ENCODE data around the gene CHD9. TPM values are rescaled to one million over a fixed set of nuclear protein-coding genes. Genes with fewer than 3 reads are reported as not detected.
"Not testable (repeated sequence)": the region's sequence is repeated elsewhere in the genome, so short reads cannot be mapped to it uniquely, and the experiment has no call there.

The CHD9 gene
- total RNA-seq, 1 experiment from 2014 or later, result 25.4 TPM

DNA sequence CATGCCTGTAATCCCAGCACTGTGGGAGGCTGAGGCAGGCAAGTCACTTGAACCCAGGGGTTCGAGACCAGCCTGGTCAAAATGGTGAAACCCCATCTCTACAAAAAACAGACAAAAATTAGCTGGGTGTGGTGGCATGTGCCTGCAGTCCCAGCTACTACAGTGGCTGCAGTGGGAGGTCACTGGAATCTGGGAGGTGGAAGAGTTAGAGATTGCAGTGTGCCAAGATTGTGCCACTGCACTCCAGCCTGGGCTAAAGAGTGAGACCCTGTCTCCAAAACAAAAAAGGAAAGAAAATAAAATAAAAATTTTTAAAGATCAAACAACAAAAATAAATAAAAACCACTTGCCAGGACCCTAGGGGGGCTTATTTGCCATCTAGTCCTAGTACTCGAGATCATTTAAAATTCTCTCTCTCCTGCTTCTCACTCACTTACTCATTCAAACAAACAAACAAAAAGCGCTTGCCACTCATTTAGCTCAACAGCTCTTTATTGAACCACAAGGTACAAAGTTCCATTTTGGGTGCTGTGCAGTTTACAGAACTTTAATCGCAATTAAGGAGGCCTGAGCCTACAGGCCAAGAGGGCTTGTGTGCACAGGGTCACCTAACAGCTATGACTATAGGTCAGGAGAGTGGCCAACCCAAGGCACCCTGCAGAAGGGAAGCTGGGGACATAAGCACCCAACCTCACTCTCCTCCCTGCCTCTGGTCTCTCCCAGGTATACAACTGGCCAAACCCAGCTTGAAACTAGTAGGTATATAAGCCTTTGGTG, 6.5 kb upstream of the CHD9 start:
- Histone ChIP-seq H3K4me3 (ENCODE audit: low read depth in 2 of 2, low read length in 2 of 2) (no peak overlapping the region), H3K36me3 (ENCODE audit: control insufficient read depth, insufficient read depth, low read length) (no peaks in the 10 kb centered on the region), H3K9me3 (ENCODE audit: control insufficient read depth, insufficient read depth, low read depth, low read length) (no peaks in the 10 kb centered on the region), H3K27me3 (ENCODE audit: control insufficient read depth, insufficient read depth, low read length) (no peaks in the 10 kb centered on the region), H3K4me1 (ENCODE audit: control insufficient read depth, insufficient read depth, low read length) (no peaks in the 10 kb centered on the region; the same call in 1 of the 2 replicates), H3K27ac (ENCODE audit: low read length) (no peak overlapping the region)
- TF ChIP-seq SIN3A (IDR thresholded peaks at IDR 0.05; ENCODE audit: borderline replicate concordance, insufficient read depth, low read depth, low read length), result no peak
- TF ChIP-seq, protein P1, sequence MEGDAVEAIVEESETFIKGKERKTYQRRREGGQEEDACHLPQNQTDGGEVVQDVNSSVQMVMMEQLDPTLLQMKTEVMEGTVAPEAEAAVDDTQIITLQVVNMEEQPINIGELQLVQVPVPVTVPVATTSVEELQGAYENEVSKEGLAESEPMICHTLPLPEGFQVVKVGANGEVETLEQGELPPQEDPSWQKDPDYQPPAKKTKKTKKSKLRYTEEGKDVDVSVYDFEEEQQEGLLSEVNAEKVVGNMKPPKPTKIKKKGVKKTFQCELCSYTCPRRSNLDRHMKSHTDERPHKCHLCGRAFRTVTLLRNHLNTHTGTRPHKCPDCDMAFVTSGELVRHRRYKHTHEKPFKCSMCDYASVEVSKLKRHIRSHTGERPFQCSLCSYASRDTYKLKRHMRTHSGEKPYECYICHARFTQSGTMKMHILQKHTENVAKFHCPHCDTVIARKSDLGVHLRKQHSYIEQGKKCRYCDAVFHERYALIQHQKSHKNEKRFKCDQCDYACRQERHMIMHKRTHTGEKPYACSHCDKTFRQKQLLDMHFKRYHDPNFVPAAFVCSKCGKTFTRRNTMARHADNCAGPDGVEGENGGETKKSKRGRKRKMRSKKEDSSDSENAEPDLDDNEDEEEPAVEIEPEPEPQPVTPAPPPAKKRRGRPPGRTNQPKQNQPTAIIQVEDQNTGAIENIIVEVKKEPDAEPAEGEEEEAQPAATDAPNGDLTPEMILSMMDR (IDR thresholded peaks at IDR 0.05), result no peak
- TF ChIP-seq, protein P2, sequence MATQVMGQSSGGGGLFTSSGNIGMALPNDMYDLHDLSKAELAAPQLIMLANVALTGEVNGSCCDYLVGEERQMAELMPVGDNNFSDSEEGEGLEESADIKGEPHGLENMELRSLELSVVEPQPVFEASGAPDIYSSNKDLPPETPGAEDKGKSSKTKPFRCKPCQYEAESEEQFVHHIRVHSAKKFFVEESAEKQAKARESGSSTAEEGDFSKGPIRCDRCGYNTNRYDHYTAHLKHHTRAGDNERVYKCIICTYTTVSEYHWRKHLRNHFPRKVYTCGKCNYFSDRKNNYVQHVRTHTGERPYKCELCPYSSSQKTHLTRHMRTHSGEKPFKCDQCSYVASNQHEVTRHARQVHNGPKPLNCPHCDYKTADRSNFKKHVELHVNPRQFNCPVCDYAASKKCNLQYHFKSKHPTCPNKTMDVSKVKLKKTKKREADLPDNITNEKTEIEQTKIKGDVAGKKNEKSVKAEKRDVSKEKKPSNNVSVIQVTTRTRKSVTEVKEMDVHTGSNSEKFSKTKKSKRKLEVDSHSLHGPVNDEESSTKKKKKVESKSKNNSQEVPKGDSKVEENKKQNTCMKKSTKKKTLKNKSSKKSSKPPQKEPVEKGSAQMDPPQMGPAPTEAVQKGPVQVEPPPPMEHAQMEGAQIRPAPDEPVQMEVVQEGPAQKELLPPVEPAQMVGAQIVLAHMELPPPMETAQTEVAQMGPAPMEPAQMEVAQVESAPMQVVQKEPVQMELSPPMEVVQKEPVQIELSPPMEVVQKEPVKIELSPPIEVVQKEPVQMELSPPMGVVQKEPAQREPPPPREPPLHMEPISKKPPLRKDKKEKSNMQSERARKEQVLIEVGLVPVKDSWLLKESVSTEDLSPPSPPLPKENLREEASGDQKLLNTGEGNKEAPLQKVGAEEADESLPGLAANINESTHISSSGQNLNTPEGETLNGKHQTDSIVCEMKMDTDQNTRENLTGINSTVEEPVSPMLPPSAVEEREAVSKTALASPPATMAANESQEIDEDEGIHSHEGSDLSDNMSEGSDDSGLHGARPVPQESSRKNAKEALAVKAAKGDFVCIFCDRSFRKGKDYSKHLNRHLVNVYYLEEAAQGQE (IDR thresholded peaks at IDR 0.05; ENCODE audit: insufficient read depth in 1 of 2, low read depth in 2 of 2, low read length in 1 of 2), result no peak
- TF ChIP-seq TCF7L2 (IDR thresholded peaks at IDR 0.05; ENCODE audit: low read depth, low read length), result no peak
- TF ChIP-seq POLR2AphosphoS5 (IDR thresholded peaks at IDR 0.05; ENCODE audit: low read depth, low read length), result no peak
- DNase-seq (ENCODE audit: low read depth, low spot score) (no peak), ATAC-seq (no peak)
- in situ Hi-C loops (cut with HindIII; ENCODE audit: low pct_unique_long_range_greater_than_20kb, low sequenced_read_pairs) (no loop called here), intact Hi-C loops (cut with micrococcal nuclease; ENCODE audit: unreplicated experiment) (no loop called here)
- no TSS peak for BruUV-seq (replicated peaks)
- POLR2A ChIA-PET, result no interaction called here
- CTCF ChIA-PET, result no interaction called here

DNA sequence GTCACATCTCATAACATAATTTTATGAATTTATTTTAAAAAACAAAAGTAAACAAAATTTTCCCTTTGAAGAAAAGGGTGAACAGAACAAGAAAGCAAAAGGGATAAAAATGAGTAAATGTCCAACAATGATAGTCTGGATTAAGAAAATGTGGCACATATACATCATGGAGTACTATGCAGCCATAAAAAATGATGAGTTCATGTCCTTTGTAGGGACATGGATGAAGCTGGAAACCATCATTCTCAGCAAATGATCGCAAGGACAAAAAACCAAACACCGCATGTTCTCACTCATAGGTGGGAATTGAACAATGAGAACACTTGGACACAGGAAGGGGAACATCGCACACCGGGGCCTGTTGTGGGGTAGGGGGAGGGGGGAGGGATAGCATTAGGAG, 3.5 kb upstream of the CHD9 start:
- H3K36me3 ChIP-seq (ENCODE audit: control insufficient read depth, insufficient read depth, low read length); CTCF ChIA-PET; DNase-seq (ENCODE audit: low read depth, low spot score); H3K27me3 ChIP-seq (ENCODE audit: control insufficient read depth, insufficient read depth, low read length); POLR2A ChIA-PET; H3K27ac ChIP-seq (ENCODE audit: low read length); in situ Hi-C loops (cut with HindIII; ENCODE audit: low pct_unique_long_range_greater_than_20kb, low sequenced_read_pairs); BruUV-seq (replicated peaks); H3K4me1 ChIP-seq (ENCODE audit: control insufficient read depth, insufficient read depth, low read length); H3K4me3 ChIP-seq (ENCODE audit: low read depth in 2 of 2, low read length in 2 of 2); ATAC-seq; H3K9me3 ChIP-seq (ENCODE audit: control insufficient read depth, insufficient read depth, low read depth, low read length): not testable (repeated sequence)
- intact Hi-C loops (cut with micrococcal nuclease; ENCODE audit: unreplicated experiment), result loop anchor here (10.0 kb wide), 2 partner anchors 84 to 234 kb away; no protein-coding TSS in a partner anchor
